Globus pallidus (tissue), 1 donor: ENCODE measurements around the gene CACNA2D2.
A peak's percentile ranks its signal among the peaks of the same experiment; 100 is the strongest.

Source experiments
- DNase-seq: peaks from one replicate; pipeline ENCODE4 v3.0.0-alpha.2; 2015; ENCODE audit warnings: low spot score

CACNA2D2 gene

DNA sequence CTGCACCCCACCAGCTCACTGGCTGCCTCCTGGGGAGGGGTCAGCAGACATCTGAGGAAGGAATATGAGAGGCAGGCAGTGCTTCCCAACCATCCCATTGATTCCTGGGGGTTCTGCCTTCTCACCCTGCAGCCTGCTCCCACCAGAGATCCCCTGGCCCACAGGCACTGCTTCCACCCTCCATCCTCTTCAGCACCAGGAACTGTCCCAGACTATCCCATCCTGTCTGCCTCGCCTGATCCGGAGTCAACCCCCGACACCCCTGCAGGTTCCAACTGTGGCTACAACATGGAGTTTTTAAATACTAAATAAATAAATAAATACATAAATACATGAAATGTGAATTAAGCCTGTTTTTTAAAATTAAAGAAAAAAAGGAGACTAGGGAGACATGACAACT, 43.6 kb downstream of the CACNA2D2 start:
- DNase-seq = no peak

DNA sequence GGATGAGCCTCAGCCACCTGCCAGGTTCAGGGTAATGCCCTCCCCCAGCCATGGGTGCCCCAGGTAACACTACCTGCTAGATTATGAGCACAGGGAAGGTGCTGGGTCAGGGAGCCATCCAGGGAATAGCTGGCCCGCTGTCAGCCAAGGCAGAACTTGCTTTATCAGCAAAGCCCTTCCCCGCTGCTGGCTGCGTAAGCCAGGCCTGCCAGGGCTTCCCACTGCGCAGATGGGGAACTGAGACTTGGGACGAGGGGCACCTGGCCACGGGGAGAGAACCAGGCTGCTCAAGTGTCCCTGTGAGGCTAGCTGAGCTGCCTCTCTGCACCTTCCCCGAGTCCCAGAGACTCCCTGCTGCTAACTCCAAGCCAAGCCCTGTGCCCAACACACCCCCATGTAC, 45.4 kb downstream of the CACNA2D2 start:
- DNase-seq = no peak

GRCh38 chr3:50455161-50456018, 48.0 kb downstream of the CACNA2D2 start:
- no peak for DNase-seq

GRCh38 chr3:50454481-50455070, 48.9 kb downstream of the CACNA2D2 start:
- DNase-seq = no peak

DNA sequence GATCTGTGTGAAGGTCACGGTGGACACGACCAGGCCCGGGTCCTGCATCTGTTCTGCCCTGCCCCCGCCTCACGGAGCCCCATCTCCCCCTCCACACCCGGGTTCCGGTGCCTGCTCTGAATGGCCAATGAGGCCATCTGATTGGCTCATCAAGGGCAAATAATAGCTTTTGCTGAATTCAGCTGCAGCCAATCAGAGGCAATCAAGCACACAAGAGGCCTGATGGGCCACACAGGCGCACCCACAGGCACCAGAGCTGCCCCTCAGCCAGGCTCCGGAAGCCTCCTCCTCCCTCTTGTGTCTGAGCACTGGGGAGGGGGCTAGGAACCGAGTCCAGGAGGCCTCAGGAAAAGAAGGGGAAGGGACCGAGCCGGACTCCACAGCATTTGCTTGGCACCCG, 49.5 kb downstream of the CACNA2D2 start:
- no peak for DNase-seq

GRCh38 chr3:50450209-50450921, 53.1 kb downstream of the CACNA2D2 start:
- peak; percentile 33 for DNase-seq

- DNase-seq = no peak
These were observed 54.5 kb downstream of the CACNA2D2 start for GRCh38 chr3:50448752-50449539.

DNA sequence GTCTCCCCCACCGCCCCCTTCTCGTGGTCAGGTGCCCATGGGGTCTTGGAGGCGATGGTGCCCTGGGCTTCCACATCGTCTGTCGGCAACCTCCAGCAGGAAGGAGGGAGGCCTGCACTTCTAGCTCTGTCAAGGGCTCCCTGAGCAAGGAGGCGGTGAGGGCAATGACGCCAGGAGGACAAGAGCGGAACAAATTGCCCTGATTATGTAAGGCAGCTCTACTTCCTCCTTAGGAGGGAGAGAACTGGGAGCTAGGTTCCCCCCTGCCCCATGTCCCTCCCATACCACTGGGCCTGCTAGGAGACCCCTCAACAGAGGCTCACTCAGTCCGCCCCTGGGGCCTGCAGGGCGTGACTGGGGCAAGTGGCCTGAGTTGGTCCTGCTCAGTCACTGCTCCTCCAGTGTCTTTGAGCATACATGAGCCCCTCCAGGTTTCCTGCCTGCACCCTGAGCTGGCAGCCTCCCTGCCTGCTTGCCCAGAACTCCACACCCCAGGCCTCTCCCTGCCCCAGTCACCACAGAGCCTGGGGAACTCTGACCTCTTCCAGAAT, 56.1 kb downstream of the CACNA2D2 start:
- DNase-seq = no peak

GRCh38 chr3:50445919-50446318, 57.5 kb downstream of the CACNA2D2 start:
- DNase-seq = no peak

GRCh38 chr3:50444782-50445181, 58.7 kb downstream of the CACNA2D2 start:
- DNase-seq = no peak

- no peak for DNase-seq
These were observed 59.2 kb downstream of the CACNA2D2 start for GRCh38 chr3:50444213-50444612.

- no peak for DNase-seq
These were observed 60.4 kb downstream of the CACNA2D2 start for GRCh38 chr3:50442945-50443579.

- no peak for DNase-seq
These were observed 61.8 kb downstream of the CACNA2D2 start for GRCh38 chr3:50441424-50442217.

DNA sequence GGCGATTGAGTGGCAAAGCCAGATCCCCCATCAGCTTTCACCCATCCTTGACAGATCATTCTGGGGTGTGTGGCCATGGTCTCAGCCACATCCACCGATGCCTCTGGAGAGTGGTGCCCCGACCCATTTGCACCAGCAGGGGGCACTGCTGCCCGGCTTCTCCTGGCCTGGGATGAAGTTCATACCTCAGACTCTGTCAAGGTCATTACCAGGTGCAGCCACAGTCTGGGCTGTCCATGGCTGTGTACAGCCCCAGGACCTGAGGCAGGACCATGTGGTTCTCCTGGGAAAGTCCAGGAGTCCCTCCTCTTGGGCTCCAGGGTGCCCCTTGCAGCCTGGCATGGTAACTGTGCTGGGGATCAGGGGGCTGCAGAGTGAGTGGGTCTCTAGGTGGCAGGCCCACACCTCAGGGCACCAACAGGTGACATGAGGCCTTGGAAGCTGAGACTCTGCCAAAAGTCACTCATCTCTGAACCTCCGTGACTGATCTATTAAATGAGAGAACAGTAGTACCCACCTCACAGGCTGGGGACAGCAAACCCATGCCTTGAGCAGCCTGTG, 67.2 kb downstream of the CACNA2D2 start:
- DNase-seq = peak; percentile 20

DNA sequence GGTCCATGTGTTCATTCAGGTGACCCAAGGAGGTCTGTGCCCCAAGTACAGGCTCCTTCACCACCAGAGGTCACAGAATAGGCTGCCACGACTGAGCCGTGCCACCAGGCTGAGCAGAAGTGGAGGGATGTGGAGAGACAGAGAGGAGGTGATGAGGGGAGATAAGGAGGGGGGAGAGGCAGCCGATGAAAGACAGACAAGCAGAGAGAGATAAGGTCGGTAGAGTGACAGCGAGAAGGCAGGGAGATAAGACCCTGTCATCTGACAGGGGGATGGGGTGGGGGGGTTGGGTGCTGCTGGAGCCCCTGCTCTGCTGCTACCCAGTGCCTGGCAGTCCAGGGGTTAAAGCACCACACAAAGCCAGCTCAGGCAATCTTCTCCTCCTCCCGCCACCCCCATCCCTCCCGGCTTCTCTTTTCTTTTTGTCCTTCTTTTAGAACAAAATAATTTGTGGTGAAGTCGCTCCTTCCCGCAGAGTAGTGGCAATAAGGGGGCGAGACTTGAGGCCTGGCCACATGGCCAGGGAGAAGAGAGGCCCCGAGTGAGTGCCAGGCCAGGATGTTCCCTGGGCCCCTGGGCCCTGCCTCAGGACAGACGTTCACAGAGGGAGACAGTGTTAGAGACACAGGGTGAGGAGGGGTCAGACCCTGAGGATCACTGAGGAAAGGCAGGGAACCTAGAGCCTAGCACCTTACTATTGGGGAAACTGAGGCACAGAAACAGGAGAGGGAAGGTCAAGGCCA, 67.9 kb downstream of the CACNA2D2 start:
- no peak for DNase-seq

DNA sequence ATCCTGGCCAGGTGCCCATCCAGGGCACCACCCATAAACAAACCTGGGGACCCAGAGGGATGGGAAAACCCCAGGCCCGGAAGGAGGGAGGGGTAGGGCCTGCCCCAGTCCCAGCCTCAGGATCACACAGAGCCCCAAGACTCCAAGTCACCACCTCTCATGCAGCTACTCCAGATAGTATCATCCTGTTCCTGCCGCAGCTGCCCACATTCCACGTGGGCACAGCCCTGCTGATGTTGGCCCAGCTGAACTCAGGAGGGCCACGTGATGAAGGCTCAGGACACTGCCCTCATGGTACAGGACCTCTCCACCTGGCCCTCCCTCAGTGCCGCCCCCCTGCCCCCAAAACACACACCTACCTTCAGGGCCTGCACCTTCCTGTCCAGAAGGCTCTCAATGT, 69.5 kb downstream of the CACNA2D2 start:
- no peak for DNase-seq

GRCh38 chr3:50430950-50431435, 72.4 kb downstream of the CACNA2D2 start:
- DNase-seq = peak; percentile 36

DNA sequence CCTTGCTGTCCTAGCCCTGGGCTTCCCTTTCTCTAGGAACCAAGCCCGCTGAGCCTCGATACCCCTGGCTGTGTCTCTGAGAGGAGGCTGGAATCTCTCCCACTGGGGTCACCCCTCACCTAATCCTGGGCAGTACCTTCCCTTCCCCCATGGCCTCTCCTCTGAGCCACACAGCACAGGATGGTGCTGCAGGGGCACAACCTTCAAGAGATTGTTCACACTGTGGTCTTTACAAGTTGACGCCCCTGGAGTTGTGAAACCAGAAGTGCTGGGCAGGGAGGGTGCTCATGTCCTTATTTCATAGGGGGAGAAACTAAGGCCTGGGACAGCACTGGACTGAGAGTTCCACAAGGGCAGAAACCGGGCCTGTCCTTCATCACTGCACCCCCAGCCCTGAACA, 73.2 kb downstream of the CACNA2D2 start:
- DNase-seq = no peak

- DNase-seq = no peak
These were observed 75.3 kb downstream of the CACNA2D2 start for GRCh38 chr3:50428007-50428633.
